AG09309 (cell line): ENCODE measurements around the gene KCNIP3.

Experiments used
- DNase-seq: peaks from one replicate; pipeline ENCODE4 v3.0.0-alpha.2; 2010; ENCODE audit warnings: low read depth
- H3K4me3 ChIP-seq: 2 replicates; pipeline ENCODE4 v1.5.1; 2011; ENCODE audit warnings: mild to moderate bottlenecking, low read depth, low read length, moderate library complexity; ENCODE audit not compliant: control insufficient read depth
- TF ChIP-seq, protein P1 (sequence below): IDR thresholded peaks from 2 replicates; pipeline ENCODE4 v1.5.1; 2011; ENCODE audit warnings: mild to moderate bottlenecking, low read depth, low read length, inconsistent platforms; ENCODE audit not compliant: insufficient read depth, control insufficient read depth; ENCODE audit errors: missing control alignments

Gene KCNIP3

DNA sequence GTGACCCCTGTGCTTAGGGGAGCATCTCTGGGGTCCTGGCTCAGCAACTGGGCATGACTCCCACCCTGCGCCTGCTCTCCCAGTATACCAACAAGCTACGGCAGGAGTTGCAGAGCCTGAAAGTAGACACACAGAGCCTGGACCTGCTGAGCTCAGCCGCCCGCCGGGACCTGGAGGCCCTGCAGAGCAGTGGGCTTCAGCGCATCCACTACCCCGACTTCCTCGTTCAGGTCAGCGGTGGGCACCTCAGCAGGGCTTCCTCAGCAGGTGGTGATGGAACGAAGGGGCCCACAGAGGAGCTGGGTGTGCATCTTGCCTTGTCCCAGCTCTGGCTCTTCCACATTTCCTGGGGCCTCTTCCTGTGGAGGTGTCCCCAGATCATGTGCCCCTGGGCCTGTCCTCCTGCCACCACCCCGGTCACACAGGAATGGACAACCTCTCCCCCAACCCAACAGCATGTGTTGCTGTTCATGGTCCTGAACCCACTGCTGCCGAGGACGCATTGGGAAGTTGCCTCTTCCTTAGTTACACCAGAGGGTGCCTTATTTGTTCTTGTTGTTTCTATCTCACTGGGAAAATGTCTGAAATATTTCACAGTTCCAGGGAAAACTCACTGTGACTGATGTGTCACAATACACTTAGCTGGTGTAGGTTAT is 12.1 kb upstream of the KCNIP3 start:
- TF ChIP-seq, protein P1, sequence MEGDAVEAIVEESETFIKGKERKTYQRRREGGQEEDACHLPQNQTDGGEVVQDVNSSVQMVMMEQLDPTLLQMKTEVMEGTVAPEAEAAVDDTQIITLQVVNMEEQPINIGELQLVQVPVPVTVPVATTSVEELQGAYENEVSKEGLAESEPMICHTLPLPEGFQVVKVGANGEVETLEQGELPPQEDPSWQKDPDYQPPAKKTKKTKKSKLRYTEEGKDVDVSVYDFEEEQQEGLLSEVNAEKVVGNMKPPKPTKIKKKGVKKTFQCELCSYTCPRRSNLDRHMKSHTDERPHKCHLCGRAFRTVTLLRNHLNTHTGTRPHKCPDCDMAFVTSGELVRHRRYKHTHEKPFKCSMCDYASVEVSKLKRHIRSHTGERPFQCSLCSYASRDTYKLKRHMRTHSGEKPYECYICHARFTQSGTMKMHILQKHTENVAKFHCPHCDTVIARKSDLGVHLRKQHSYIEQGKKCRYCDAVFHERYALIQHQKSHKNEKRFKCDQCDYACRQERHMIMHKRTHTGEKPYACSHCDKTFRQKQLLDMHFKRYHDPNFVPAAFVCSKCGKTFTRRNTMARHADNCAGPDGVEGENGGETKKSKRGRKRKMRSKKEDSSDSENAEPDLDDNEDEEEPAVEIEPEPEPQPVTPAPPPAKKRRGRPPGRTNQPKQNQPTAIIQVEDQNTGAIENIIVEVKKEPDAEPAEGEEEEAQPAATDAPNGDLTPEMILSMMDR: no peak
- no peak overlapping the region for H3K4me3 ChIP-seq
- DNase-seq: no peak

DNA sequence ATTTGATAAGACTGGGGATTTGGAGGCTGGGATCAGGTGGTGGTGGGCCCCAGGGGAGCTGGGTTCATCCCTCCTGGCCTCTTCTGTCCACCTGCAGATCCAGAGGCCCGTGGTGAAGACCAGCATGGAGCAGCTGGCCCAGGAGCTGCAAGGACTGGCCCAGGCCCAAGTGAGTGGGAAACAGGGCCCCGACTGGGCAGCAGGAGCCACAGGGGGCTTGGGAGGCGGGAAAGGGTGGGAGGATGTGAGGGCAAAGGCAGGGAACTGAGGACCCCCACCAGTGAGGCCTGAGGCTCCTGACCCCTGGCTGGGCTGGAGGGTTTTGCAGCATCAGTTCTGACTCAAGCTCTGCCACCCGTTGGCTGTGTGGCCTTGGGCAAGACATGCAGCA is 11.6 kb upstream of the KCNIP3 start:
- TF ChIP-seq, protein P1: no peak
- DNase-seq: no peak
- no peak overlapping the region for H3K4me3 ChIP-seq

DNA sequence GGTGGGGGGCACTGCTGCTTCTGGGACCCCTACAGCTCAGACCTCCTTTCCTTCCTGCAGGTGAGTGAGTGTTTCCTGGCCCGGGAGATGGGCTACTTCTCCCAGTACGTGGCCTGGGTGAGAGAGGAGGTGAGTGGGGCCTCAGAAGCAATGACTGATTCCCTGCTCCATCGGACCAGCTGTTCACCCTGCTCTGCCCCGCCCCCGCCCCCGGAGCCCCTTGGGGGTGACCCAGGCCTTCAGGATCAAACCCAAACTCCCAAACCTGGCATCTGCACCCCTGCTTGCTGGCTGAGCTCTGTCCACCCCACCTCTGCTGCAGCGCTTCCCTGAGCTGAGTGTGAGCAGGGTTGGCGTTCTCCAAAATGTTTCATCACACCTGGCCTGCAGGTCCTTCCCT is 9.8 kb upstream of the KCNIP3 start:
- no peak for DNase-seq
- H3K4me3 ChIP-seq: no peak overlapping the region
- TF ChIP-seq, protein P1: no peak

DNA sequence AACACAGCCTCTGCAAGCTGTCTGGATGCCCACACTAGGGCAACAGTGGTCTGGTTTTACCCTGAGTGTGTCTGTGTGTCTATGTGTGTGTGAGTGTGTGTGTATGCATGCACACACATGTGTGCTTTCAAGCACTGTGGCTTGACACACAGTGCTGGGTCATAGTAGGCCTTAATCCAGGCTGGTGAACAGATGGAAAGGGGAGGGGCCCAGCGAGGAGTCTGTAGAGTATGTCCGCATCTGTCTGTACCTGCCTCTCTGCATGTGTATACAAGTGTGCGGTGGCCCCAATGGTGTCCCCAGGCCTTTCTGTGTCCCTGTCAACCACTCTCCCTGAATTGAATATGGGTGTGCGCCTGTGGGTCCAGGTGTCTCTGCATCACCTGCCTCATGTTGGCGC is 9.3 kb upstream of the KCNIP3 start:
- H3K4me3 ChIP-seq: no peak overlapping the region
- TF ChIP-seq, protein P1: no peak
- DNase-seq: no peak

DNA sequence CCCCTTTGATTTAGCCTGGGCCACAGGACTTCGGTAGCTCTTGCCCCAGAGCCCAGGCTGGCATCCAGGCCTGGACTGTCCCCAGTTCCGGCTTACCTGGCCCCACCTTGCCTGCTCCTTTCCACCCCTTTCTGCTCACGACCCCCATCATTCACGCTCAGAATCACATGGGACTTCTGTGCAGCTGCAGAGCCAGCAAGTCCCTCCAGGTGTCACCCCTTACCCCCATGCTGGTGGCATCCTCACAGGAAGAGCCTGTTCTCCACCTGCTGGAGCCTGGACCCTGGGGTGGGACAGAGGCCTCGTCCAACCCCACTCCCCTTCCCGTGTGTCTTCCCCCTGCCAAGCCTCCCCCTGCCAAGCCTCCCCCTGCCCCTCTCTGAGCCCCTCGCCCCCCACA is 7.9 kb upstream of the KCNIP3 start:
- DNase-seq: no peak
- TF ChIP-seq, protein P1: no peak
- no peak overlapping the region for H3K4me3 ChIP-seq

DNA sequence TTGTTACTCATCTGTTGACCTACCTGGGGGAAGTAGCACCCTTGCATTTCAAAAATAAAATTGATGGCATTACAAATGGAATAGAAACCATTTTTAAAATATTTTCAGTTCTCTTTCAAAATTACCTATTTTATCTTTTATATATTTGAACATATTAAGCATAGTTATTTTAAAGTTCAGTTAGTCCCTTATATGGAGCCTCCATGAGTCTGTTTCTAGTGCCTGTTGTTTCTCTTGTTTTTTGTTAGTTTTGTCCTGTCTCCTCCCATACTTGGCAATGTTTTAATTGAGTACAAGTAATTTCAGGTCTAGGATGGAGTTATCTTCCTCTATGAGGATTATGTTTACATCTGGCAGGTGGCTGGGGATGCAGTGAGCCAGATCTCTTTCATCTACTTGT is 5.9 kb upstream of the KCNIP3 start:
- DNase-seq: no peak
- H3K4me3 ChIP-seq: no peak overlapping the region
- TF ChIP-seq, protein P1: no peak
